A673 (cell line): ENCODE results near the gene LRP4.

ENCODE experiments used
- CTCF ChIP-seq: fragments of 300-800, 200-600 bp; sonication (generic); conservative IDR thresholded peaks from 2 replicates; pipeline ENCODE4 v1.5.1; 2017; ENCODE audit warnings: low read depth, mild to moderate bottlenecking, antibody characterized with exemption, low read length, moderate library complexity, mixed read lengths
- EZH2 ChIP-seq: fragments of 200-600 bp; sonication (generic); IDR thresholded peaks from 2 replicates; pipeline ENCODE4 v1.6.1; 2017; ENCODE audit warnings: borderline replicate concordance, low read depth, mild to moderate bottlenecking, mixed read lengths, antibody characterized with exemption, low read length; ENCODE audit not compliant: poor library complexity, severe bottlenecking

DNA sequence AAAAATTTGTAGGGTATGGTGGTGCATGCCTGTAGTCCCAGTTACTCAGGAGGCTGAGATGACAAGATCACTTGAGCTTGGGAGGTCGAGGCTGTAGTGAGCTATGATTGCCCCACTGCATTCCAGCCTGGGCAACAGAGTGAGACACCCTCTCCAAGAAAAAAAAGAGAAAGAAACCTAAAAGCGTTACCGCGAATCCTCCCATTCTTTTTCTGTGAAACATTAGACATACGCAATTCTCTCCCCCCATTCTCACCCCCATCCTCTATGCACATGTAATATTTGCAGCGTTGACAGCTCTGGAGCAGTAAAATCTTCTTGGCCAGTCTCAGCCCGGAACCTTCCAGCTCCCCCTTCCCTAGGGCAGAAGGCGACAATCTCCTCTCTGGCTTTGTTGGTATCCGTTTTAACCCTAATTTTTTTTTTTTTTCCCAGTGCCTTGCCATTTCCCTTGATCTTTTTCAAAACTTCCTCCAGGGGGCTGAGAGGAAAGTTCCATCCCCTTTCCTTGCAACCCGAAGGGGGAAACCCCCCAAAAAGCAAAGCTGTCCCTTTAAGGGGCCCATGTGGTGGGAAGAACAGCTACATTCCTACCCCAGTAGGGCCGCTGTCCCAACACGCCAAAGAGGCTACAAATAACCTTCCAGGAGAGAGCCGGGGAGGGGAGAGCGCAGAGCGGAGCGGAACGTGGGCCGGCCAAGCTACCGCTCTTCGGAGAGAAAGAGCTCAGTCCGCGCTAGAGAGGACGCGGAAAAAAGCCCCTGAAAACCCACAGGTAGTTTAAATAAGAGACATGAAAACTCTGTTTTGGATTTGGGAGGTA lies 1.9 kb downstream of the LRP4 start:
- peak; percentile 69 for TF ChIP-seq CTCF
- TF ChIP-seq EZH2 = no peak
